ENCODE results near the gene MOB1A.

DNA sequence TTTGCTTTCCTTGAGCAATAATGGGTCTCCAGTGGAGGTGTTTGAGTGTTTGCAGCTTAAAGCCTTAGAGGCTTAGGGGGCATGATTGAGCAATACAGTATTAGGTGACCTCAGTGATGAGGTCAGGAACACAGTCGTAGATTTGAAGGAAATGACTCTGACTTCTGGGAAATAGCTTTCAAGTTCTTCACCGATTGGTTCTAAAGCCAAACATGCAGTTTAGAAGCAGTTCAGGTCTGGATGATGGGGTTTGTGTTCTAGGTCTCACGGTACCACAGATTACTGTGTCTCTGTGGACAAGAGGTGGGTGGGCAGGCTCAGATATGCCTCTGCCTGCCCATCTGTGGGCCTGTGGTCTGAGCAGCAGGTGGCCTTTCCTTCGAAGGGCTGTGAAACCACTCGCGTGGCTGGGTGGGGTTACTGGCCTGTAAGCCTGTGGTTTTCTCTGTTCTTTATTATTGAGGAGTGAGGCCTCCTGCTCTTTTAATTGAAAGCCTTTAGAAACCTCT, 27.6 kb upstream of the MOB1A start:
- TF ChIP-seq, protein P1, sequence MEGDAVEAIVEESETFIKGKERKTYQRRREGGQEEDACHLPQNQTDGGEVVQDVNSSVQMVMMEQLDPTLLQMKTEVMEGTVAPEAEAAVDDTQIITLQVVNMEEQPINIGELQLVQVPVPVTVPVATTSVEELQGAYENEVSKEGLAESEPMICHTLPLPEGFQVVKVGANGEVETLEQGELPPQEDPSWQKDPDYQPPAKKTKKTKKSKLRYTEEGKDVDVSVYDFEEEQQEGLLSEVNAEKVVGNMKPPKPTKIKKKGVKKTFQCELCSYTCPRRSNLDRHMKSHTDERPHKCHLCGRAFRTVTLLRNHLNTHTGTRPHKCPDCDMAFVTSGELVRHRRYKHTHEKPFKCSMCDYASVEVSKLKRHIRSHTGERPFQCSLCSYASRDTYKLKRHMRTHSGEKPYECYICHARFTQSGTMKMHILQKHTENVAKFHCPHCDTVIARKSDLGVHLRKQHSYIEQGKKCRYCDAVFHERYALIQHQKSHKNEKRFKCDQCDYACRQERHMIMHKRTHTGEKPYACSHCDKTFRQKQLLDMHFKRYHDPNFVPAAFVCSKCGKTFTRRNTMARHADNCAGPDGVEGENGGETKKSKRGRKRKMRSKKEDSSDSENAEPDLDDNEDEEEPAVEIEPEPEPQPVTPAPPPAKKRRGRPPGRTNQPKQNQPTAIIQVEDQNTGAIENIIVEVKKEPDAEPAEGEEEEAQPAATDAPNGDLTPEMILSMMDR (IDR thresholded peaks at IDR 0.05; ENCODE audit: low read length) = no peak
- no peak for TF ChIP-seq EZH2 (IDR thresholded peaks at IDR 0.05; ENCODE audit: borderline replicate concordance, low read length)

Measured in OCI-LY1 (cell line).